NCI-H1417 treated with DMSO at 0.1 percent for 48 hours (cell line): ENCODE measurements around the gene SBNO2.

ENCODE experiments used
- DNase-seq: peaks from one replicate; lab custom pipeline; 2025; lab: John Stamatoyannopoulos, UW

The SBNO2 gene

DNA sequence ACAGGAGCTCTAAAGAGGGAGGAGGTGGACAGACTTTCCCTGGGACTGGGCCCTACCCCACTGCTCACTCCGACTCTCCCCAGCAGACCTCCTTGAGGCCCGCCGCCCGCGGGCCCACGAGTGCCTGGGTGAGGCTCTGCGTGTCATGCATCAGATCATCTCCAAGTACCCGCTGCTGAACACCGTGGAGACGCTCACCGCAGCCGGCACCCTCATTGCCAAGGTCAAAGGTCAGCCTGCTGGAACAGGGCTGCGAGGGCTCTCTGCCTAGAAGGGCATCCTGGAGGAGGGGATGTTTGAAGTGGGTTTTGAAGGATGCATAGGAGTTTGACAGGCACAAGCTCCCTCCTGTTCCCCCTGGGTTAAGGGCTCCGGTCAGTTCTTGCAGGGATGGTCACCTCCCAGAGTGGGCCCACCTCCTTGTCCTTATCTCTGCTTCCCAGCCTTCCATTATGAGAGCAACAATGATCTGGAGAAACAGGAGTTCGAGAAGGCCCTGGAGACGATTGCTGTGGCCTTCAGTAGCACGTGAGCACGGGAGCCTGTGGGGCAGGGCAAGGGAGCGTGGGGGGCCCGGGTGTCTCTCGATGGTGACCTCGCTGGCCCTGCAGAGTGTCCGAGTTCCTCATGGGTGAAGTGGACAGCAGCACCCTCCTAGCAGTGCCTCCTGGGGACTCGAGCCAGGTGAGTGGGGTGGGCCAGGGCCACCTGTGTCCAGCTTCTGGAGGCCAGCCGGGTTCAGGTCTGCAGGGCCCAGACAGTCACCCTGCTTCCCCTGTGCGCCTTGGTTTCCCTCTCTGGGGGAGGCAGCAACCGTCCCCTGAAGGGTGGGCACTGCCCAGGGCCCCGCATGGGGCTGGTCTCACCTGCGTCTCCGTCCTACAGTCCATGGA lies 100.8 kb downstream of the SBNO2 start:
- no peak for DNase-seq

GRCh38 chr19:1072371-1073015 lies 101.6 kb downstream of the SBNO2 start:
- DNase-seq, result no peak

GRCh38 chr19:1070931-1071791 lies 102.9 kb downstream of the SBNO2 start:
- DNase-seq, result no peak

- no peak for DNase-seq
These were observed 103.5 kb downstream of the SBNO2 start for GRCh38 chr19:1070576-1070930.

- no peak for DNase-seq
These were observed 104.9 kb downstream of the SBNO2 start for GRCh38 chr19:1069009-1069779.

GRCh38 chr19:1068009-1069001 lies 105.8 kb downstream of the SBNO2 start:
- no peak for DNase-seq

GRCh38 chr19:1067341-1067957 lies 106.6 kb downstream of the SBNO2 start:
- no peak for DNase-seq

- no peak for DNase-seq
These were observed 107.2 kb downstream of the SBNO2 start, which contains the start of gene ARHGAP45 for GRCh38 chr19:1066748-1067340. Gene ARHGAP45 (plus strand): TSS chr19:1067167. CDS start chr19:1067406, 239 bp downstream.

DNA sequence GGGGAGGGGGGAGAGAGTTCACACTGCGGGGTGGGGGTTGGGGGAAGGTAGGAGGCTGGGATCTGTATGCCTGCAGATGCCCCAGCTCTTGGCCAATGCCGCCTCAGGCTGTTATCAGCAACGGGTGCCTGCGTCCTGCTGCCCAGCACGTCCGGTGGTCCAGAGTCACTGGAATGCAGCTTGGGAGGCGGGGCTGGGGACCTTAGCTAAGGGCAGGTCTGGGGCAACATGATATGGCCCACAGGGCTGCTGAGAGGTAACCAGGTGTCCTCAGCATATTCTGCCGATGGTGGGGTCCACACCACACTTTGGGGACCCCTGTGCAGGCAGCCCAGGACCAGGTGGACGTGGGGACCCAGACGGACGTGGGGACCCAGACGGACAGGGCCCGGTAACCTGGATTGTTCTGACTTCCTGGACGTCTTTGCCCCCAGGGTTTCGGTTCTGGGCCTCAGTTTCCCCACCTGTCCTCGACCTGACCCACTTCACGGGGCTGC lies 107.8 kb downstream of the SBNO2 start:
- no peak for DNase-seq

- no peak for DNase-seq
These were observed 108.4 kb downstream of the SBNO2 start for GRCh38 chr19:1065606-1066109.

DNA sequence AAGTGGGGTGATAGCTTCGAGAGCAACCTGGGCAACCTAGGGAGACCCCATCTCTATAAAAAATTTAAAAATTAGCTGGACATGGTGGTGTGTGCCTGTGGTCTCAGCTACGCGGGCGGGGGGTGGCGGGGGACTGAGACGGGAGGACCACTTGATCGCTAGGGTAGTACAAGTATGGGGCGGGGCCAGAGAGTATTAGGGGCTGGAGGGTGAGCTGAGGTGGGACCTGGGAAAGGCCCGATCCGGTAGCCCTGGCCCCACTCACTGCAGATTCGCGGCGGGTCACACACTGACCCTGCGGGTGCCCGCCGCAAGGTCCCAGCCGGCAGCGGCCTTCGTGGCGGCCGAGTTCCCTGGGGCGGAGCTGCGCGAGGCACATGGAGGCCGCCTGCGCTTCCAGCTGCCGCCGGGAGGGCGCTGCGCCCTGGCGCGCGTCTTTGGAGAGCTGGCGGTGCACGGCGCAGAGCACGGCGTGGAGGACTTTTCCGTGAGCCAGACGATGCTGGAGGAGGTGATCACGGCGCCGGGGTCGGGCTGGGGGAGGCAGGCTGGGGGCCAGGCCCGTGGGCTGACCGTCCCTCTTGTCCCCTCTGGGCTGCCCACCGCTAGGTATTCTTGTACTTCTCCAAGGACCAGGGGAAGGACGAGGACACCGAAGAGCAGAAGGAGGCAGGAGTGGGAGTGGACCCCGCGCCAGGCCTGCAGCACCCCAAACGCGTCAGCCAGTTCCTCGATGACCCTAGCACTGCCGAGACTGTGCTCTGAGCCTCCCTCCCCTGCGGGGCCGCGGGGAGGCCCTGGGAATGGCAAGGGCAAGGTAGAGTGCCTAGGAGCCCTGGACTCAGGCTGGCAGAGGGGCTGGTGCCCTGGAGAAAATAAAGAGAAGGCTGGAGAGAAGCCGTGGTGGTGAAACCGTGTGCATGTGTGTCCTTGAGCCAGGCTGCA lies 109.1 kb downstream of the SBNO2 start:
- no peak for DNase-seq

DNA sequence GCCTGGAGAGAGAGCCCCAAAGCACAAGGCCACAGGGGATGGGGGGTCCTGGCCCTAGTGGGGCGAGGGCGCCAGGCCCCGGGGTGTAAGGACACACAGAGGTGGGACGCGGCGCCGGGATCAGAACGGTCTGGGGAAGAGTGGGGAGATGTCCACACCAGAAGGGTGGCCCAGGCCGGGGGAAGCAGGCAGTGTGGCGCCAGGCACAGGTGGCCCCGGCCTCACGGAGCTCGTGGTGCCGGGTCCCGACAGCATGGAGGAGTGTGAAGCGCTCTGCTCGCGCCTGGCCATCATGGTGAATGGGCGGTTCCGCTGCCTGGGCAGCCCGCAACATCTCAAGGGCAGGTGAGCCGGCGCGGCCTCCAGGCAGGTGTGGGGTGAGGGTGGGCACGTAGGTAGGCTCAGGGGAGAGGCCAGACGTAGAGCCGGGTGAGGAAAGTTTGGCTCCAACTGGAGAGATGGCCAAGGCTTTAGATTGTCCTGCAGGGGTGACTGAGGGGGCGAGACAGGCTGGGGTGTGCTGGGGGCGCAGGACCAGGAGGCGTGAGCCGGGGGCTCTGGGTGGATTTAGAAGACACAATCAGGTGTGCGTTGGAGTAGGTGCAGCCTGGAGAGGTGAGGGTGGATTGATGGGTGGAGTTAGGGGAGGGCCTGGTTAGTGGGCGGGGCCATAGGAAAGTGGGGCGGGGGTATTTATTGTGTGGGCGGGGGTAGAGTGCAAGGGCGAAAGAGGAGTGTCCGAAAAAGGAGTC lies 110.0 kb downstream of the SBNO2 start:
- DNase-seq, result no peak

GRCh38 chr19:1063030-1063908 lies 110.8 kb downstream of the SBNO2 start:
- DNase-seq, result no peak

GRCh38 chr19:1062387-1063029 lies 111.6 kb downstream of the SBNO2 start:
- no peak for DNase-seq

DNA sequence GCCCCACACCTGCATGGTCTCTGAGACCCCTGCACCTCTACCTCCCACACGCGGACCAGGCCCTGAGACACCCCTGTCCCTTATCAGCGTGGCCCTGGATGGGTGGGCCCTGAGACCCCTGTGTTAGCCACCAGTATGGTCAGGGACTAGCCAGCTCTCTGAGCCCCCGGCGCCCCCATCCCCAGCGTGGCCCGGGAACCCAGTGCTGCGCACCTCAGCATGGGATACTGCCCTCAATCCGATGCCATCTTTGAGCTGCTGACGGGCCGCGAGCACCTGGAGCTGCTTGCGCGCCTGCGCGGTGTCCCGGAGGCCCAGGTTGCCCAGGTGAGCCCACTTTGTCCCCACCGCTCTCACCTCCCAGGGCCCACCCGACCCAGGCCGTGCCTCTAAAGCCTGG lies 112.1 kb downstream of the SBNO2 start:
- no peak for DNase-seq

DNA sequence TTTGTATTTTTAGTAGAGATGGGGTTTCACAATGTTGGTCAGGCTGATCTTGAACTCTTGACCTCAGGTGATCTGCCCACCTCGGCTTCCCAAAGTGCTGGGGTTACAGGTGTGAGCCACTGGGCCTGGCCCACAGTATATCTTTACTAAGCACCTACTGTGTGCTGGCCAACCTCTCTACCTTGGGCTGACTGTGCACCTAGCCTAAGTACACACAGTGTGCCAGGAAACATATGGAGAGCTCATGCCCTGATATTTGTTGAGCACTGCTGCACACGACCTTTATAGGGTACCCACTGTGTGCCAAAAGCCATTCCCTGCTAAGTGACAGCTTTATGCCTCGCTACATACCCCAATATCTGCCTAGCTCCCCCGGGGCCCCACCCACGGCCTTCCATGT lies 113.4 kb downstream of the SBNO2 start:
- no peak for DNase-seq
